HuH-7 (cell line): Measurements from ENCODE around the gene NUP153.
"Not testable (repeated sequence)": the region's sequence is repeated elsewhere in the genome, so short reads cannot be mapped to it uniquely, and the experiment has no call there.

Experiments used
- DNase-seq: peaks from one replicate; pipeline ENCODE4 v3.0.0; 2011; ENCODE audit warnings: low spot score

NUP153 gene

DNA sequence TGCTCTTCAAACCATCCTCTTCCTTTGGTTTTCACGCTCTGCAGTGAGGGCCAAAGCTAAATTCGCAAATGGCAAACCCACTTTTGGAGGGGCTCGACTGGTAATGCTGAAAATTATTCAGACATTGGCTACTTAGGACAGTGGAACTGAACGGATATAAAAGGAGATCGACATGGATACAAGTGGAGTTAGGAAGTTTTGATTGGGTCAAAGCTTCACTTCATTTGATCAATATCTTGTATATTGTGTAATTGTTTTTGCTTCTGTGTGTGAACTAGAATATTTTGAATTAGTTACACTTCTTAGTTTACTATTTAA, 105.4 kb downstream of the NUP153 start:
- DNase-seq = no peak

- DNase-seq = peak; percentile 23
Observed at GRCh38 chr6:17600527-17601385, 106.0 kb downstream of the NUP153 start.

GRCh38 chr6:17599877-17600526, 106.7 kb downstream of the NUP153 start, which contains the start of gene FAM8A1:
Gene FAM8A1 (plus strand): TSS chr6:17600302. CDS start chr6:17600410, 108 bp downstream.
- peak; percentile 89 for DNase-seq

GRCh38 chr6:17596085-17596484, 110.6 kb downstream of the NUP153 start:
- DNase-seq = no peak

DNA sequence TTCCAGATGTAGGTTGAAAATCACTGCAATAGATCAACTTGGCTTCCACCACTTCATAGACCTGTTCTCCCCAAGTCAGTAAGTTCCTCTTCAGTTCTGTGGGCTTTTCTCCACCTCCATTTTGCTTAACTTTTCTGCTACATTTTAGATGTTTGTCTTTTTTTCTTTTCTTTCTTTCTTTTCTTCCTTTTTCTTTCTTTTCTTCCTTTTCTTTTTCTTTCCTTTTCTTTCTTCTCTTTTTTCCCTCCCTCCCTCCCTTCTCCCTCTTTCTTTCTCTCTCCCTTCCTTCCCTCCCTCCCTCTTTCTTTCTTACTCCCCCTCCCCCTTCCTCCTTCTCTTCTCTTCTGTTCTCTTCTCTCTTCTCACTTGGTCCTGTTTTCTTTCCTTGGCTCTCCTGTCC, 113.5 kb downstream of the NUP153 start:
- DNase-seq = no peak

GRCh38 chr6:17591287-17591686, 115.4 kb downstream of the NUP153 start:
- DNase-seq = no peak

DNA sequence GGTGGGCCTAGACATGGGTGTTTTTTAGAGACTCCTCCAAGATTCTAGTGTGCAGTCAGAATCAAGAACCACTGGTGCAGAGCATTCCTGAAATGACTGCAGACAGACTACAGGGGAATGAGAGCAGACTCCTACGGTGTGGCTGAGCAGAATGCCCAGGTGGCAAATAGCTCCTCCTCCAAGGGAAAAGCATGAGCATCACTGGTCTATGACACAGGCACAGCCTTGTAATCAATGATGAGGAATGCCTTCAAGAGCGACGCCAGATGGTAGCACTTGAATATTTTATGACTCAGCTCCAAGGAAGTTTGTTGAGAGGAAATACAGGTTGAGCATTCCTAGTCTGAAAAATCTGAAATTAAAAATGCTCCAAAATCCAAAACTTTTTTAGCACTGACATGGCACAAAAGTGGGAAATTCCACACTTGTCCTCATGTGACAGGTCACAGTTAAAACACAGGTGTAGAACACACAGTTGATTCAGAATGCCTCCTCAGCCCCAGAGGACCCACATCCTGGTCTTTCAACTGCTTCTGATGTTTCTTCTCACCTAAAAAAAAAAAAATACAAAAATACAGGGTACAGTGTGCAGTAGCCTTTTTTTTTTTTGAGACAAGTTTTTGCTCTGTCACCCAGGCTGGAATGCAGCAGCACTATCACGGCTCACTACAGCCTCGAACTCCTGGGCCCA, 117.2 kb downstream of the NUP153 start:
- DNase-seq = no peak

DNA sequence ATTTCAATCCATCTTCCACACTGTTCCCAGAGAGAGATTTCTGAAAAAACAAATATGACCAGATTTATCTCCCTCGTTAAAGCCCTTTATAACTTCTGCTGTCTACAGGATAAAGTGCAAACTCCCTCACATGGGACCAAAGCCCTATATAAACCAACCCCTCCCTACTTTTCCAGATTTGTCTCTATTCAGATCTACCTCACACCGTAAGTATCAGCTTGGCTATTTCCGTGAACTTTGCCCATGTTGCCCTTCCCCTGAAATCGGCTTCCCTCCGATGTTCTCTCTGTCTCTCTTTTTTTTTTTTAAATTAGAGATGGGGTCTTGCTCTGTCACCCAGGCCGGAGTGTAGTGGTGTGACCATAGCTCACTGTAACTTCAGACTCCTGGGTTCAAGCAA, 118.7 kb downstream of the NUP153 start:
- no peak for DNase-seq

DNA sequence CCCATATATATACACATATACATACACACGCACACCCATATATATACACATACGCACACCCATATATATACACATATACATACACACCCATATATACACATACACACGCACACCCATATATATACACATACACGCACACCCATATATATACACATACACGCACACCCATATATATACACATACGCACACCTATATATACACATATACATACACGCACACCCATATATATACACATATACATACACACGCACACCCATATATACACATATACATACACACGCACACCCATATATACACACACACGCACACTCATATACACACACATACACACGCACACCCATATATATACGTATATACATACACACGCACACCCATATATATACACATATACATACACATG, 120.1 kb downstream of the NUP153 start:
- not testable (repeated sequence) for DNase-seq

DNA sequence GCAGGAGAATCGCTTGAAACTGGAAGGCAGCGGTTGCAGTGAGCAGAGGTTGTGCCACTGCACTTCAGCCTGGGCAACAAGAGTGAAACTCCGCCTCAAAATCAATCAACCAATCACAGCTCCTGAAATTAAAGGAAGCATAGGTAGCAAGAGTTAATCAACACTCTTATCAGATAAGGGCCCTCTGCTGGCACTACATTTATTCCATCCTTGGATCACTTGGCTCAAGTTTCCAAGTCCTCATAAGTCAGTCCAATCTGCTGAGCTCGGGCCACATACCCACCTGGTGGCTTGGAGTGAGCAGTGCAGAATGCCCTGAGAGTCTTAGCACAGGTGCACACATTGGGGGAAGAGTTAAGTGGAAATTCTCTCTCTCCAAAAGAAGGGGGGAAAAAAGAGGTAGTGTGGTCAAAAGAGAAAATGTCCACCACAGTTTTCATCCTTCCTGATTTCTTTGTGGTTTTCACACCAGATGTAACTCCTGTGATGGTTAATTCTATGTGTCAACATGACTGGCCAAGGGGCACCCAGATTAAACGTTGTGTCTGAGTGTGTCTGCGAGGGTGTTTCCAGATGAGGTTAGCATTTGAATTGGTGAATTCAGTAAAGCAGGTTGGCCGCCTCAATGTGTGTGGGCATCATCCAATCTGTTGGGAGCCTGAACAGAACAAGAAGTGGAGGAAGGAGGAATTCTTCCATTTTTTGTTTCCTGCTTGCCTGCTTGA, 120.8 kb downstream of the NUP153 start:
- no peak for DNase-seq

DNA sequence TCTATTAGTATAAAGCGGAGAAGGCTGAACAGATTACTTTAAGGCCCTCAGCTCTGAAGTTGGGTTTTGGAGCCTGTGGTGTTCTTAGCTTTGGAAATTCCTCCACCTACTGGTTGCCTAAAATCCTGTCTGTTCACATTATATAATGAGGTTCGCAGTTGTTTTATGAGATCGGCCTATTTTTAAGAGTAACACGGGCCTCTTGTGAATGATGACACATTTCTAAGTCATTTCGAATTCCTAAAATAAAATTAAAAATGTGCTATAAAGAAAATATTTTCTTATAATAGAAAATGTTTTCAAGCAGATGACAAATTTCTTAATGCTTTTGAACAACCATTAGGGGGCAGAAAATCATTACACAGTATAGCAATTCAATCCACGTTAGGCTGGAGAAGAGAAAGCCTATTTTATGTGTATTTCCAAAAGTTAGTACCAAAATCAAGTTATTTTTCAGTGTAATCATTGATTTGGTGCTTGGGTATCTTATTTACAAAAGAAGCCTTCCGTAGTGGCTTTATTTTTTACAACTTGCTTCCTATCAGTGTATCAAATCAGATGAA, 122.4 kb downstream of the NUP153 start:
- peak; percentile 71 for DNase-seq

- DNase-seq = no peak
Observed at GRCh38 chr6:17583811-17584210, 122.9 kb downstream of the NUP153 start.

DNA sequence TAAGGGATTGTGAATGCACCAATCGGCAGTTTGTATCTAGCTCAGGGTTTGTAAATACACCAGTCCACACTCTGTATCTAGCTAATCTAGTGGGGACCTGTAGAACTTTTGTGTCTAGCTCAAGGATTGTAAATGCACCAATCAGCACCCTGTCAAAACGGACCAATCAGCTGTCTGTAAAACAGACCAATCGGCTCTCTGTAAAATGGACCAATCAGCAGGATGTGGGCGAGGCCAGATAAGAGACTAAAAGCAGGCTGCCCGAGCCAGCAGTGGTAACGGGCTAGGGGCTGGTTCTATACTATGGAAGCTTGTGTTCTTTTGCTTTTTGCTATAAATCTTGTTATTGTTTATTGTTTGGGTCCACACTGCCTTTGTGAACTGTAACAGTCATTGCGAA, 125.4 kb downstream of the NUP153 start:
- DNase-seq = not testable (repeated sequence)

- no peak for DNase-seq
Observed at GRCh38 chr6:17580518-17581048, 126.1 kb downstream of the NUP153 start.

- no peak for DNase-seq
Observed at GRCh38 chr6:17577059-17577458, 129.7 kb downstream of the NUP153 start.

DNA sequence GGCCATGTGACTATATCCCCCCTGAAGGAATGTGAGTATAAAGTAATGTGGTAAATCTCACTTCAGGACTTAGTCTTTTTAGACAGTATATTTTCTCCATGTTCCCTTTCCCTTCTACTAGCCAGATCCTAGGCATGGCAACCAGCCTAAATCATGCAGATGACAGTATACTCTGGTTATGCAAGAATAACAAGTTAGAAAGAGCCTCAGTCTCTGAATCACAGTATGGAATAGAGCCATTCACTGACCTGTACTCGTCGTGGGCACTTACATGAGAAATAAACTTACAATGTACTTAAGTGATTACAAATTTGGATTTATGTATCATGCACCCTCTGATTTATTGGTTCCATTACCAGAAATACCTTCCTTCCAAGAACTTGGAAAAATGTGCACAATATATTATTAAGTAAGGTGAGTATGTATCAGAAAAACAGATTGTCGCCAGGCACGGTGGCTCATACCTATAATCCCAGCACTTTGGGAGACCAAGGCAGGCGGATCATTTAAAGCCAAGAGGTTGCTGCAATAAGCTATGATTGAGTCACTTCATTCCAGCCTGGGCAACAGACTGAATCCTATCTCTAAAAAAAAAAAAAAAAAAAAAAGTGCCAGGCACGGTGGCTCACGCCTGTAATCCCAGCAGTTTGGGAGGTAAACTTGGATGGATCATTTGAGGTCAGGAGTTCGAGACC, 131.7 kb downstream of the NUP153 start:
- no peak for DNase-seq

GRCh38 chr6:17565399-17565798, 141.3 kb downstream of the NUP153 start:
- DNase-seq = no peak
